AG04450 (cell line): Measurements from ENCODE around the gene ARHGDIG. TPM values are rescaled to one million over a fixed set of nuclear protein-coding genes. Genes with fewer than 3 reads are reported as not detected.

ENCODE experiments used
- CTCF ChIA-PET: fragments of 300-600, 350-600 bp; formaldehyde crosslinking; extraction: SDS; loops from one replicate; lab custom pipeline; 2022; ENCODE audit warnings: antibody characterized with exemption, inconsistent platforms; lab: Charles Lee
- POLR2A ChIA-PET: fragments of 350-600 bp; formaldehyde crosslinking; extraction: SDS; loops from one replicate; lab custom pipeline; 2021; ENCODE audit warnings: antibody characterized with exemption, inconsistent platforms; lab: Yijun Ruan, JAX
- DNase-seq: peaks from one replicate; pipeline ENCODE4 v3.0.0-alpha.2; 2011; ENCODE audit warnings: low read depth, low spot score
- H3K27ac ChIP-seq: one replicate; pipeline ENCODE4 v1.5.1; 2012; ENCODE audit warnings: low read depth, low read length, control low read depth
- H3K27me3 ChIP-seq: one replicate; pipeline ENCODE4 v1.6.0; 2012; ENCODE audit warnings: low read length; ENCODE audit not compliant: control insufficient read depth, insufficient read depth
- H3K4me3 ChIP-seq: 2 replicates; pipeline ENCODE4 v1.5.1; 2011; ENCODE audit warnings: mild to moderate bottlenecking, low read depth, low read length, control low read depth
- H3K9me3 ChIP-seq: 2 replicates; pipeline ENCODE4 v1.5.1; 2012; ENCODE audit warnings: low read length; ENCODE audit not compliant: control insufficient read depth, insufficient read depth
- polyA plus RNA-seq: library from polyadenylated mRNA; depleted of rRNA; stranded (reverse); fragments of >200 nt; gene quantifications from 2 replicates; pipeline ENCODE4 v1.2.3, GENCODE V29; 2011
- TF ChIP-seq, protein P1 (sequence below): IDR thresholded peaks from 2 replicates; pipeline ENCODE4 v1.5.1; 2011; ENCODE audit warnings: low read depth, low read length, control low read depth, inconsistent platforms

Gene ARHGDIG
- polyA plus RNA-seq, 1 experiment = not detected

DNA sequence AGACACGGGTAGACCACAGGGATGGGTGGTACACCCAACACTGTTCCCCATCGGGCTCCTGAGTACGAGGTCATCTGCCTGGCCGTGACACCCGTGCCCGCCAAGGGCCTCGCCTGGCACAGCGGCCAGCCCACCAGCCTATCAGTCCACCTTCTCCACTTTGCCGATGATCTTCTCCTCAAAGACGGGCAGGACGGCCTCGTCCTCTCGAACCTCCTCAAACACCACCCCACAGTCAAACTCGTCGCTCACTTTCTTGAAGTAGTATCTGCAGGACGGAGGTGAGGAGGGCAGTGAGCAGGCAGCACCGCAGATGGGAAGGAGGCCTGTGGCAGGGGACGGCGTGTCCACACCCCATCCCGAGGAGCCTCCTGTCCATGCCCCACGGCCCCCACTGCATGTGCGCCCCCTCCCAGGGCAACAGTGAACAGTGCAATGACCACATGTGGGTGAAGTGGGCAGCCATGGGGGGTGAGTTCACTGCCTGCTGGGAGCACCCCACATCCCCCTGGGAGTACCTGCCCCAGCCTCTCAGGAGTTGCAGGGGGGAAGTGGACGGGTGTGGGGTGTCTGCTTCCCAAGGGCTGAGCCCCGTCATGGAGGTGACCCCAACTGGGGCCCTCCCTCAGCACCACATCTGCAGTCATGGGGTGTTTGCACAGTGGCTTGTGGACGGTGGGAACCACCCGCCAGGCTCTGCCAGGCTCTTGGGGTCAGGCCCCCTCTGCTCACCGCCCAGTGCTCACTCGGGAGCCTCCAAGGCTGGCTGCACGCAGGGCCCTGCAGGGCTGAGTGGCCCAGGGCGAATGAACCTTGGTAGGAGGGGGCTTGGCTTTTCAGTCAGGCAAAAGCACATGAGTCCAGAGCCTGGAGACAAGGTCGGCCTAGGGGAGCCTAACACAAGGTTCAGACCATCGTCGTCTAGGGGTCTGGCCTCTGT is 7.9 kb downstream of the ARHGDIG start:
- ChIA-PET POLR2A (no interaction called here), CTCF (no interaction called here)
- H3K9me3 ChIP-seq = peaks cover 25% of the 10 kb centered on the region
- no peak overlapping the region for H3K27ac ChIP-seq
- no peak overlapping the region for H3K4me3 ChIP-seq
- TF ChIP-seq, protein P1, sequence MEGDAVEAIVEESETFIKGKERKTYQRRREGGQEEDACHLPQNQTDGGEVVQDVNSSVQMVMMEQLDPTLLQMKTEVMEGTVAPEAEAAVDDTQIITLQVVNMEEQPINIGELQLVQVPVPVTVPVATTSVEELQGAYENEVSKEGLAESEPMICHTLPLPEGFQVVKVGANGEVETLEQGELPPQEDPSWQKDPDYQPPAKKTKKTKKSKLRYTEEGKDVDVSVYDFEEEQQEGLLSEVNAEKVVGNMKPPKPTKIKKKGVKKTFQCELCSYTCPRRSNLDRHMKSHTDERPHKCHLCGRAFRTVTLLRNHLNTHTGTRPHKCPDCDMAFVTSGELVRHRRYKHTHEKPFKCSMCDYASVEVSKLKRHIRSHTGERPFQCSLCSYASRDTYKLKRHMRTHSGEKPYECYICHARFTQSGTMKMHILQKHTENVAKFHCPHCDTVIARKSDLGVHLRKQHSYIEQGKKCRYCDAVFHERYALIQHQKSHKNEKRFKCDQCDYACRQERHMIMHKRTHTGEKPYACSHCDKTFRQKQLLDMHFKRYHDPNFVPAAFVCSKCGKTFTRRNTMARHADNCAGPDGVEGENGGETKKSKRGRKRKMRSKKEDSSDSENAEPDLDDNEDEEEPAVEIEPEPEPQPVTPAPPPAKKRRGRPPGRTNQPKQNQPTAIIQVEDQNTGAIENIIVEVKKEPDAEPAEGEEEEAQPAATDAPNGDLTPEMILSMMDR = no peak
- H3K27me3 ChIP-seq = no peaks in the 10 kb centered on the region
- no peak for DNase-seq

DNA sequence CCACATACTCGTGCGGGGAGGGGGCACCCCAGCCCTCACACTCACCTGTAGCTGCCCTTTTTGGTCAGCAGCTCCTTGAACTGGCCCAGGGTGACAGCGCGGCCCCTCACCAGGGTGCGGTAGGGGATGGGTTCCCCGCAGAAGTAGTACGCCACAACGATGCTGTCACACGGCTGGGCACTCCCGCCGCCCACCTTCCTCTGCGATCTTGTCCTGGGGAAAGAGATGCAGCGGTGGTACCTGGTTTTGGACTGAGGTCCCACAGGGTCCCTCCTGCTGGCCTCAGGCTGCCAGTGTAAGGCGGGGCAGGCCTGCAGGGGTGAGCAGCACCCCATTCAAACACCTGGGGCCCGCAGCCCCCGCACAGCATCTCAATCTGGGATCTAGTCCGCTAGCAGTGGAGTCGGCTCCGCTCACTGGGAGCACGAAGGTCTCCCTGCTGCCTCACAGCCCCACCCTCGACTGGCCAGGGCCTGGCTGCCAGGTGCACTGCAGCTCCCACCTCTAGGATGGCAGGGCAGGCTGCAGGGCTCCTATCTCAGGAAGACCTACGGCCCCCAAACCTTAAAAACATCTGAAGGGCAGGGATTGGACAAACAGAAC is 9.1 kb downstream of the ARHGDIG start:
- TF ChIP-seq, protein P1 = no peak
- ChIA-PET POLR2A (no interaction called here), CTCF (no interaction called here)
- H3K27ac ChIP-seq = no peak overlapping the region
- no peak for DNase-seq
- H3K4me3 ChIP-seq = no peak overlapping the region
- no peaks in the 10 kb centered on the region for H3K27me3 ChIP-seq
- peaks cover 21% of the 10 kb centered on the region for H3K9me3 ChIP-seq

DNA sequence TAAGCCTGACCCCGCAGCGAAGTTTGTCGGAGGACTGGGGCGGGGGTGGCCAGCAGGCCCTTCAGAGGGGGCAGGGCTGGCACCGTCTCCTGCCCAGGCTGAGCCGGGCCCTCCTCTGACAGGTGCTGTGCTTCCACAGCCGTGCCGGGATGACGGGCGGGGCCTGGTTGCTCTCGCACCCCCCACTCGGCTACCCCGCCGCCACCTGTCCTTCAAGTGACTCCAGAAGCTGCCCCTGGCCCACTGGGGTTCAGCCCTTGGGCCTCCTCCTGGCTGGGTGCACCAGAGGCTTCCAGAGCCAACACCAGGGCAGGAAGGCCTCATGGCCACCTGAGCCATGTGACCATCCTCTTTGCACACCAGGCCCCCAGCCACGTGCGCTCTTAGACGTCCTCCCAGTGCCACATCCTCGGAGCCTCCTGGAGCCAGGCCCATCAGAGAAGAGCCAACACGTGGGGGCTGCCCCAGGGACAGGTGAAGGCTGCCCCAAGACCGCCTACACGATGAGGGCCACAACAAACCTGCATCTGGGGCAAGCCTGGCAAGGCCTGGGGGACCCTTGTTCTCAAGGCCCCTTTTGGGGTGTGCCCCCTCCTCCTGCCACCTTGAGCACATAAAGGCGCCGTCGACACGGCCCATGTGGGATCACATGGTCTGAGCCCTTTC is 9.8 kb downstream of the ARHGDIG start:
- TF ChIP-seq, protein P1 = no peak
- no peak for DNase-seq
- CTCF ChIA-PET = no interaction called here
- POLR2A ChIA-PET = no interaction called here
- no peaks in the 10 kb centered on the region for H3K27me3 ChIP-seq
- no peak overlapping the region for H3K4me3 ChIP-seq
- H3K27ac ChIP-seq = no peak overlapping the region
- peaks cover 14% of the 10 kb centered on the region for H3K9me3 ChIP-seq

DNA sequence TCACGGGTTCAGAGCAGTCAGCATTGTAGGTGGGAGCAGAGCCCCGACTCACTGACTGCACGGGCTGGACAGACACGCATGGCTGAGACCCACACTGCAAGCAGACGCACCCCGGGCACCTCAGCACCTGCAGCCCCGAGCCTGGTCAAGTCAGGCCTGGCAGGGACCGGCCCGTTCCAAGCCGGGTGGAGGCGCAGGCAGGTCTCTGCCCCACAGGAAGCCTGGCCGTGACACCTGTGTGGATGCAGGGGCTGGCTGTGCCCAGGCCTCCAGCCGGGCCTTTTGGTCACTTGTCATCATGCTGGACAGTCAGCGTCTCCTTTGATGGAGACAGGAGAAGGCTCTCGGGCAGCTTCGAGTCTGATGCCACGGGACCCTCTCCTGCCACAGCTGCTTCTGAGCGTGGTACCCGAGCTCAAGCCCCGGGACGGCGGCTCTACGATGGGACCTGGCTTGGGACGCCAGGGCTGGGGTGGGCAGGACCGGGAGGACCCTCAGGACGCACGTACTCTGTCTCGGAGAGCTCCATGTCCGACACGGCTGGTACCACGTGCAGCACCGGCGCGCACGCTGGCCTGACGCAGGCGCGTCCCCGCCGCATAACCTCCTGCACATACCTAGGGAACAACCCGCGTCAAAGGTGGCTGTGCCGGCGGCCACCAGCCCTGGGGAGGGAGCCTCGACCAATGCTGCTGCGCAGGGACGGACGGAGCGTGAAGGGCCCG is 10.5 kb downstream of the ARHGDIG start:
- Histone ChIP-seq H3K27ac (no peak overlapping the region), H3K4me3 (no peak overlapping the region), H3K27me3 (no peaks in the 10 kb centered on the region), H3K9me3 (peaks cover 8% of the 10 kb centered on the region)
- no peak for DNase-seq
- TF ChIP-seq, protein P1 = no peak
- CTCF ChIA-PET = no interaction called here
- POLR2A ChIA-PET = no interaction called here
